Heart left ventricle (tissue), 16 donors: ENCODE results near the gene MEF2A. TPM values are rescaled to one million over a fixed set of nuclear protein-coding genes. Genes with fewer than 3 reads are reported as not detected.

Experiments used
- ATAC-seq, 4 donors: fragments of 200-7000 bp; cut with Tn5 transposase; one replicate each; pipeline ENCODE4 v1.9.1; 2020 to 2022; ENCODE audit warnings: moderate library complexity in 4 of 4, mild to moderate bottlenecking in 3 of 4, moderate number of reproducible peaks in 1 of 4
- DNase-seq, 5 donors: peaks; one replicate each; pipeline ENCODE4 v3.0.0-alpha.2; 2020
- H3K27ac ChIP-seq, 12 donors: fragments of 200-600 bp; sonication (generic) in 4 of 12; one replicate each; pipeline versions ENCODE4 v1.5.0 to v1.8.0; 2016 to 2022; ENCODE audit warnings: mild to moderate bottlenecking in 2 of 12
- H3K27me3 ChIP-seq, 9 donors: fragments of 200-600 bp; sonication (generic) in 2 of 9; one replicate each; pipeline versions ENCODE4 v1.5.1 to v1.8.0; 2016 to 2022; ENCODE audit warnings: mild to moderate bottlenecking in 3 of 9
- H3K36me3 ChIP-seq, 9 donors: fragments of 200-600 bp; sonication (generic) in 2 of 9; one replicate each; pipeline versions ENCODE4 v1.5.0 to v1.8.0; 2018 to 2022; ENCODE audit warnings: mild to moderate bottlenecking in 2 of 9
- H3K4me1 ChIP-seq, 12 donors: fragments of 200-600 bp; sonication (generic) in 4 of 12; one replicate each; pipeline versions ENCODE4 v1.5.0 to v1.8.0; 2016 to 2022; ENCODE audit warnings: mild to moderate bottlenecking in 3 of 12
- H3K4me3 ChIP-seq, 12 donors: fragments of 200-600 bp; sonication (generic) in 4 of 12; one replicate each; pipeline versions ENCODE4 v1.5.0 to v1.8.0; 2017 to 2022; ENCODE audit warnings: mild to moderate bottlenecking in 9 of 12, moderate library complexity in 4 of 12
- H3K9me3 ChIP-seq, 12 donors: fragments of 200-600 bp; sonication (generic) in 4 of 12; one replicate each; pipeline versions ENCODE4 v1.5.0 to v1.8.0; 2016 to 2022; ENCODE audit warnings: mild to moderate bottlenecking in 1 of 12
- CTCF ChIP-seq, 12 donors: fragments of 200-600 bp; sonication (generic) in 4 of 12; IDR thresholded peaks; one replicate each; pipeline versions ENCODE4 v1.5.0 to v1.8.0; 2018 to 2022; ENCODE audit warnings: antibody characterized with exemption in 12 of 12, mild to moderate bottlenecking in 5 of 12
- POLR2A ChIP-seq, 2 donors: fragments of 450-650 bp; IDR thresholded peaks; one replicate each; pipeline ENCODE4 v1.6.1; 2017; ENCODE audit warnings: antibody characterized with exemption in 2 of 2, mild to moderate bottlenecking in 2 of 2, moderate library complexity in 2 of 2
- whole genome bisulfite sequencing, 4 donors: extraction: QIAGEN DNeasy Blood & Tissue Kit in 2 of 4; methylation state at CpG; one replicate each; pipeline versions ENCODE4 v1.1.5 to v1.1.7; 2013 to 2018; 5-methylcytosine and 5-hydroxymethylcytosine counted together
- intact Hi-C, 10 donors: fragments of 100-400 bp; cut with DNase I; formaldehyde crosslinking; loops; one replicate each; pipeline versions ENCODE4 v1.11.1 to v1.14.2; 2022
- polyA plus RNA-seq, 2 donors: library from polyadenylated mRNA; stranded (reverse); fragments of 200-250 nt; gene quantifications; one replicate each; pipeline ENCODE4 v1.2.3, GENCODE V29; 2013
- total RNA-seq, 9 donors: library from RNA; depleted of rRNA in 2 of 9; stranded (reverse); fragments of >200 nt in 2 of 9; fragmentation: NEBNext Ultra II Directional in 3 of 9; extraction: Animal tissue kit (Norgen Biotek cat#: 25700) in 3 of 9; gene quantifications; one replicate each; pipeline versions ENCODE4 v1.1.0 to v1.2.4, GENCODE V29; 2016 to 2023
- donor health status: ischemic (EF 13 %, LVEDD 7.1; RV severe dilation, severe dysfunction).
- donor health status: healthy with polysubstance abuse.
- donor health status: DM: no; HTN: yes; CAD: no.
- donor health status: DM: no; HTN: no; CAD: no.
- donor health status: ischemic (EF 25% LVEDD 6.9; RV normal size, moderate dysfunction).
- donor health status: ischemic (EF 25% LVEDD 5.7; RV mildly dilated, moderate dysfunction).
- donor health status: healthy.
- donor health status: DM: yes; HTN: yes; CAD: no.
- donor health status: ischemic (EF 35%, LVEDD 5.7; RV mildly dilated, moderate dysfunction).
- donor health status: nonischemic (EF 11% LVEDD 7.7; RV severe dilation, severe dysfunction).
- donor health status: DM: yes; HTN: yes; CAD: no.
- donor health status: PGD.
- donor health status: ischemic (EF 29% LVEDD 5.4; RV normal size, mild dysfunction).
- donor health status: nonischemic (EF 23%, LVEDD 6.1; RV moderate dilation, normal function).

MEF2A gene
- total and polyA plus RNA-seq, 11 donors = 53.4 to 192 (median 153) TPM

GRCh38 chr15:99561476-99562230 lies 4.1 kb upstream of the MEF2A start:
- 96 to 99% (median 98%) methylated on average over 10 of the region's 10 CpGs for WGBS, 4 donors
- intact Hi-C loops = loop anchor here in 7 of 10 donors (5.0 to 10.0 kb wide), 10 partner anchors 49 to 267 kb away; no protein-coding TSS in a partner anchor
- Histone ChIP-seq H3K36me3 (no peaks in the 10 kb centered on the region), H3K9me3 (no peaks in the 10 kb centered on the region), H3K27ac (no peak overlapping the region), H3K4me3 (no peak overlapping the region), H3K27me3 (no peaks in the 10 kb centered on the region), H3K4me1 (peaks cover 0 to 30% (median 14%) of the 10 kb centered on the region in 12 donors)
- TF ChIP-seq POLR2A (IDR thresholded peaks at IDR 0.05) = no peak
- no peak for TF ChIP-seq CTCF (IDR thresholded peaks at IDR 0.05)
- DNase-seq (no peak), ATAC-seq (no peak)

- Histone ChIP-seq H3K36me3 (no peaks in the 10 kb centered on the region), H3K27me3 (no peaks in the 10 kb centered on the region), H3K4me1 (peaks cover 0 to 30% (median 14%) of the 10 kb centered on the region in 12 donors), H3K27ac (no peak overlapping the region), H3K4me3 (no peak overlapping the region), H3K9me3 (no peaks in the 10 kb centered on the region)
- ATAC-seq = no peak
- no peak for TF ChIP-seq CTCF (IDR thresholded peaks at IDR 0.05)
- TF ChIP-seq POLR2A (IDR thresholded peaks at IDR 0.05) = no peak
- no peak for DNase-seq
- intact Hi-C loops = loop anchor here in 7 of 10 donors (5.0 to 10.0 kb wide), 10 partner anchors 50 to 267 kb away; no protein-coding TSS in a partner anchor
- 63 to 86% (median 74%) methylated on average over 2 of the region's 2 CpGs for WGBS, 4 donors
Observed at GRCh38 chr15:99562238-99562637, 3.5 kb upstream of the MEF2A start.

GRCh38 chr15:99564221-99565048 lies 1.3 kb upstream of the MEF2A start:
- Histone ChIP-seq H3K27me3 (no peaks in the 10 kb centered on the region), H3K4me1 (peaks cover 4 to 49% (median 27%) of the 10 kb centered on the region in 12 donors), H3K9me3 (no peaks in the 10 kb centered on the region), H3K27ac (peak overlapping the region; percentile 97 to 100 (median 99)), H3K36me3 (no peaks in the 10 kb centered on the region), H3K4me3 (peak overlapping the region in 10 of 12 donors; percentile 37 to 97 (median 74))
- peak in 4 of 5 donors; percentile 30 to 71 (median 46) for DNase-seq
- TF ChIP-seq POLR2A (IDR thresholded peaks at IDR 0.05) = no peak
- peak in 3 of 4 donors; percentile 2 to 23 (median 16) for ATAC-seq
- intact Hi-C loops = loop anchor here (1.0 to 10.0 kb wide), 27 partner anchors 28 to 277 kb away; no protein-coding TSS in a partner anchor
- 26 to 33% (median 33%) methylated on average over 9 to 11 of the region's 11 CpGs for WGBS, 4 donors

GRCh38 chr15:99565049-99565298 lies 810 bp upstream of the MEF2A start:
- ATAC-seq (no peak), DNase-seq (no peak)
- Histone ChIP-seq H3K4me3 (peak overlapping the region in 10 of 12 donors; percentile 37 to 97 (median 74)), H3K27me3 (no peaks in the 10 kb centered on the region), H3K4me1 (peaks cover 4 to 53% (median 31%) of the 10 kb centered on the region in 12 donors), H3K36me3 (no peaks in the 10 kb centered on the region), H3K9me3 (no peaks in the 10 kb centered on the region), H3K27ac (peak overlapping the region; percentile 97 to 100 (median 99))
- intact Hi-C loops = loop anchor here (1.0 to 10.0 kb wide), 24 partner anchors 28 to 278 kb away; no protein-coding TSS in a partner anchor
- 0 to 13% (median 7%) methylated on average over 11 to 22 of the region's 22 CpGs for WGBS, 4 donors
- TF ChIP-seq CTCF (IDR thresholded peaks at IDR 0.05) (no peak), POLR2A (IDR thresholded peaks at IDR 0.05) (peak in 1 of 2 donors; percentile 37)
